GM12878 (cell line): ENCODE measurements around the gene DNMBP. TPM values are rescaled to one million over a fixed set of nuclear protein-coding genes. Genes with fewer than 3 reads are reported as not detected.

Experiments
- ATAC-seq: fragments of 200-7000 bp; cut with Tn5 transposase; 3 replicates; pipeline ENCODE4 v1.9.1; 2020; ENCODE audit warnings: mild to moderate bottlenecking, moderate library complexity
- BruUV-seq: library from RNA; stranded (reverse); fragments of 400-500 nt; replicated peaks from 2 replicates; lab custom pipeline; 2021; lab: Mats Ljungman, UMichigan
- CTCF ChIA-PET: fragments of 300-600 bp; sonication (Branson Sonifier 250); formaldehyde crosslinking; extraction: SDS; loops from one replicate; lab custom pipeline; 2021; ENCODE audit warnings: inconsistent platforms; lab: Yijun Ruan, JAX
- POLR2A ChIA-PET: fragments of 350-600 bp; formaldehyde crosslinking; extraction: SDS; loops from one replicate; lab custom pipeline; 2021; ENCODE audit warnings: inconsistent platforms; lab: Charles Lee
- RAD21 ChIA-PET: fragments of 300-600 bp; sonication (Branson Sonifier 250); formaldehyde crosslinking; loops from one replicate; lab custom pipeline; 2023; ENCODE audit warnings: antibody characterized with exemption; ENCODE audit not compliant: unreplicated experiment; lab: Charles Lee
- SMC1A ChIA-PET: fragments of 300-600 bp; sonication (Branson Sonifier 250); formaldehyde crosslinking; loops from one replicate; lab custom pipeline; 2023; ENCODE audit not compliant: unreplicated experiment, uncharacterized antibody; lab: Charles Lee
- DNase-seq: peaks from one replicate; pipeline ENCODE4 v3.0.0-alpha.2; 2011; ENCODE audit warnings: low read depth, low spot score
- FAIRE-seq: peaks from 3 replicates; lab custom pipeline; 2011; peaks lifted over from hg19 to GRCh38; lab: Jason Lieb, UNC
- H2AFZ ChIP-seq: 2 replicates; pipeline ENCODE4 v1.6.0; 2011; ENCODE audit warnings: low read depth, low read length, control low read depth; ENCODE audit not compliant: control insufficient read depth
- H3K27ac ChIP-seq: 2 replicates; pipeline ENCODE4 v1.5.1; 2011; ENCODE audit warnings: control low read depth; ENCODE audit not compliant: control insufficient read depth, insufficient read depth
- H3K27me3 ChIP-seq, 2 experiments: replicated peaks in 1 of 2; 2 replicates each; pipeline versions ENCODE4 v1.6.0 to v1.6.1; 2011; ENCODE audit warnings: low read length in 1 of 2; ENCODE audit not compliant: control insufficient read depth in 2 of 2, insufficient read depth in 2 of 2
- H3K36me3 ChIP-seq, 2 experiments: 2 replicates each; pipeline ENCODE4 v1.5.1; 2011; ENCODE audit warnings: low read length in 1 of 2; ENCODE audit not compliant: control insufficient read depth in 2 of 2, insufficient read depth in 2 of 2
- H3K4me1 ChIP-seq: 2 replicates; pipeline ENCODE4 v1.6.1; 2011; ENCODE audit warnings: mild to moderate bottlenecking, low read length, moderate library complexity, mixed read lengths; ENCODE audit not compliant: control insufficient read depth, insufficient read depth
- H3K4me2 ChIP-seq: 2 replicates; pipeline ENCODE4 v1.6.0; 2011; ENCODE audit warnings: control low read depth; ENCODE audit not compliant: control insufficient read depth, insufficient read depth
- H3K4me3 ChIP-seq: fragments of 200-600 bp; sonication (generic); 2 replicates; pipeline ENCODE4 v1.5.1; 2016
- H3K79me2 ChIP-seq: 2 replicates; pipeline ENCODE4 v1.6.0; 2011; ENCODE audit warnings: low read length; ENCODE audit not compliant: control insufficient read depth, insufficient read depth
- H3K9ac ChIP-seq: 2 replicates; pipeline ENCODE4 v1.8.0; 2011; ENCODE audit warnings: low read length, control low read depth, mixed read lengths; ENCODE audit not compliant: control insufficient read depth, insufficient read depth
- H3K9me3 ChIP-seq: replicated peaks from 3 replicates; pipeline ENCODE4 v1.5.1; 2011; ENCODE audit warnings: mild to moderate bottlenecking, low read length; ENCODE audit not compliant: control insufficient read depth, insufficient read depth
- H4K20me1 ChIP-seq: 2 replicates; pipeline ENCODE4 v1.6.0; 2011; ENCODE audit not compliant: control insufficient read depth, insufficient read depth
- ATF2 ChIP-seq: IDR thresholded peaks from 2 replicates; pipeline ENCODE4 v1.6.1; 2012; ENCODE audit warnings: low read length, inconsistent platforms
- CEBPB ChIP-seq, 2 experiments: fragments of 150-350 bp in 1 of 2; IDR thresholded peaks; 2 replicates each; pipeline ENCODE4 v1.6.1; 2012 to 2014; ENCODE audit warnings: low read depth in 2 of 2, low read length in 2 of 2, borderline replicate concordance in 1 of 2, inconsistent platforms in 1 of 2
- CTCF ChIP-seq, 3 experiments: IDR thresholded peaks in 2 of 3; conservative IDR thresholded peaks in 1 of 3; 2 replicates each; pipeline ENCODE4 v1.5.1; 2011; ENCODE audit warnings: low read depth in 3 of 3, low read length in 3 of 3, mild to moderate bottlenecking in 3 of 3, control low read depth in 2 of 3, moderate library complexity in 2 of 3, inconsistent platforms in 1 of 3, mixed read lengths in 1 of 3; ENCODE audit not compliant: control insufficient read depth in 2 of 3, insufficient read depth in 1 of 3; ENCODE audit errors: extremely low read depth in 1 of 3
- EED ChIP-seq: sonication (generic); IDR thresholded peaks from 2 replicates; pipeline ENCODE4 v1.6.1; 2016; ENCODE audit warnings: antibody characterized with exemption, low read depth
- ESRRA ChIP-seq: IDR thresholded peaks from 2 replicates; pipeline ENCODE4 v1.6.1; 2012; ENCODE audit warnings: mild to moderate bottlenecking, low read length, improper control_type of control experiment
- EZH2 ChIP-seq: IDR thresholded peaks from 2 replicates; pipeline ENCODE4 v1.6.1; 2012; ENCODE audit warnings: low read depth, mild to moderate bottlenecking, control low read depth, inconsistent platforms, low read length, borderline replicate concordance; ENCODE audit not compliant: control insufficient read depth
- GABPA ChIP-seq: IDR thresholded peaks from 2 replicates; pipeline ENCODE4 v1.6.1; 2014; ENCODE audit warnings: antibody characterized with exemption, low read depth, mild to moderate bottlenecking, inconsistent platforms
- HCFC1 ChIP-seq: fragments of 150-350 bp; IDR thresholded peaks from 2 replicates; pipeline ENCODE4 v1.6.1; 2014; ENCODE audit warnings: low read length
- LARP7 ChIP-seq: fragments of 450-650 bp; IDR thresholded peaks from 2 replicates; pipeline ENCODE4 v1.6.1; 2017; ENCODE audit warnings: mild to moderate bottlenecking
- MXI1 ChIP-seq: fragments of 150-350 bp; IDR thresholded peaks from 2 replicates; pipeline ENCODE4 v1.6.1; 2011; ENCODE audit warnings: low read depth, mild to moderate bottlenecking, inconsistent platforms, low read length, improper control_type of control experiment
- NFXL1 ChIP-seq: fragments of 450-650 bp; IDR thresholded peaks from 2 replicates; pipeline ENCODE4 v1.6.1; 2017; ENCODE audit warnings: antibody characterized with exemption, mild to moderate bottlenecking, borderline replicate concordance
- PKNOX1 ChIP-seq: fragments of 450-650 bp; IDR thresholded peaks from 2 replicates; pipeline ENCODE4 v1.6.1; 2016; ENCODE audit warnings: mild to moderate bottlenecking
- POLR2A ChIP-seq: IDR thresholded peaks from 2 replicates; pipeline ENCODE4 v1.6.1; 2011; ENCODE audit warnings: low read depth, mild to moderate bottlenecking, low read length
- RBBP5 ChIP-seq: fragments of 200-600 bp; sonication (generic); conservative IDR thresholded peaks from 2 replicates; pipeline ENCODE4 v1.6.1; 2016
- SIN3A ChIP-seq: IDR thresholded peaks from 2 replicates; pipeline ENCODE4 v1.6.1; 2012; ENCODE audit warnings: low read depth, low read length, improper control_type of control experiment
- SP1 ChIP-seq: IDR thresholded peaks from one replicate; pipeline ENCODE4 v1.6.1; 2011; ENCODE audit warnings: low read depth, low read length
- SUZ12 ChIP-seq: fragments of 200-600 bp; sonication (generic); IDR thresholded peaks from one replicate; pipeline ENCODE4 v1.6.1; 2018; ENCODE audit warnings: antibody characterized with exemption, mild to moderate bottlenecking; ENCODE audit not compliant: unreplicated experiment
- WRNIP1 ChIP-seq: IDR thresholded peaks from 2 replicates; pipeline ENCODE4 v1.6.1; 2011; ENCODE audit warnings: low read depth, low read length, improper control_type of control experiment, borderline replicate concordance
- ZSCAN29 ChIP-seq: fragments of 450-650 bp; IDR thresholded peaks from 2 replicates; pipeline ENCODE4 v1.6.1; 2017; ENCODE audit warnings: mild to moderate bottlenecking, moderate library complexity
- ZZZ3 ChIP-seq: IDR thresholded peaks from 2 replicates; pipeline ENCODE4 v1.6.1; 2011; ENCODE audit warnings: low read depth; ENCODE audit not compliant: control insufficient read depth, insufficient read length
- WGBS: methylation state at CpG from one replicate; pipeline ENCODE4 v1.1.6; 2016; ENCODE audit warnings: low lambda C conversion rate; ENCODE audit not compliant: insufficient replicate concordance, insufficient coverage; ENCODE audit errors: missing lambda C conversion rate; 5-methylcytosine and 5-hydroxymethylcytosine counted together
- in situ Hi-C: fragments of 300-500 bp; cut with MboI; formaldehyde crosslinking; loops from 9 replicates; pipeline ENCODE4 v1.14.3; 2018; ENCODE audit warnings: mixed read lengths
- intact Hi-C: fragments of 100-400 bp; cut with micrococcal nuclease; formaldehyde crosslinking; loops from one replicate; pipeline ENCODE4 v1.14.2; 2022; ENCODE audit not compliant: unreplicated experiment
- polyA plus RNA-seq, 11 experiments: library from polyadenylated mRNA; depleted of rRNA in 4 of 11; unstranded in 6 of 11; stranded (reverse) in 5 of 11; fragments of >200 nt; fragmentation: Nextera tagmentation in 4 of 11; fragmentation: Illumina TruSeq in 1 of 11; extraction: Ambion mirVana in 4 of 11; extraction: Trizol in 1 of 11; gene quantifications; 1 replicate in 1 of 11; 2 replicates in 10 of 11; pipeline versions ENCODE4 v1.2.1 to v1.2.3, GENCODE V29; 2011 to 2016; ENCODE audit warnings: inconsistent platforms in 2 of 11, missing spikeins in 2 of 11, low read depth in 1 of 11
- total RNA-seq, 4 experiments: library from RNA; depleted of rRNA in 3 of 4; stranded (reverse); fragments of >200 nt in 3 of 4; fragmentation: Illumina TruSeq in 1 of 4; extraction: Trizol in 1 of 4; gene quantifications; 2 replicates each; pipeline versions ENCODE4 v1.2.1 to v1.2.3, GENCODE V29; 2013 to 2021

DNMBP gene
- total and polyA plus RNA-seq, 10 of the 15 experiments (the other 5 are each of a cell fraction or from before 2014, with no cell fraction given), result 7.1 to 45.0 (median 22.0) TPM

- RAD21 ChIA-PET, result no interaction called here
- Histone ChIP-seq H3K9me3 (no peaks in the 10 kb centered on the region), H3K27me3 (no peaks in the 10 kb centered on the region), H3K4me3 (no peak overlapping the region), H3K79me2 (no peaks in the 10 kb centered on the region), H3K4me2 (no peak overlapping the region), H3K9ac (no peak overlapping the region), H2AFZ (no peak overlapping the region), H4K20me1 (no peaks in the 10 kb centered on the region), H3K4me1 (peaks cover 9% of the 10 kb centered on the region), H3K36me3 (peaks cover 4 to 26% of the 10 kb centered on the region in 2 experiments), H3K27ac (no peak overlapping the region)
- CTCF ChIA-PET, result interaction anchor here (1.3 kb wide), 2 partner anchors 27 to 173 kb away, joined by 5 to 6 read pairs; no protein-coding TSS in a partner anchor
- DNase-seq (no peak), ATAC-seq (peak; percentile 29; the same call in 2 of the 3 replicates), FAIRE-seq (no peak)
- TF ChIP-seq WRNIP1 (no peak), CTCF (IDR thresholded peaks at IDR 0.05 in 2 of 3, conservative IDR thresholded peaks at IDR 0.05 in 1 of 3; ENCODE audit: control insufficient read depth in 2 of 3, extremely low read depth in 1 of 3, insufficient read depth in 1 of 3, low read depth in 3 of 3, low read length in 3 of 3) (no peak), EED (no peak), POLR2A (no peak), PKNOX1 (no peak), RBBP5 (no peak), ZSCAN29 (no peak), MXI1 (no peak), SP1 (no peak), NFXL1 (no peak), SIN3A (no peak), EZH2 (no peak), GABPA (no peak), LARP7 (no peak), HCFC1 (no peak), ESRRA (no peak), ATF2 (no peak), ZZZ3 (no peak), SUZ12 (no peak), CEBPB (IDR thresholded peaks at IDR 0.05; ENCODE audit: borderline replicate concordance in 1 of 2, low read depth in 2 of 2, low read length in 2 of 2) (no peak)
- in situ Hi-C loops, result no loop called here
- 28% methylated on average over 5 of the region's 5 CpGs for WGBS
- POLR2A ChIA-PET, result no interaction called here
- SMC1A ChIA-PET, result interaction anchor here (1.0 kb wide), 1 partner anchor 27 kb away, joined by 3 read pairs; no protein-coding TSS in a partner anchor
- intact Hi-C loops, result no loop called here
- BruUV-seq, result no TSS peak
These were observed 137.2 kb downstream of the DNMBP start for GRCh38 chr10:99872367-99873162.
